Left cardiac atrium (tissue), 4 donors: ENCODE data around the gene BCAP31. TPM values are rescaled to one million over a fixed set of nuclear protein-coding genes. Genes with fewer than 3 reads are reported as not detected.
"Not testable (repeated sequence)": the region's sequence is repeated elsewhere in the genome, so short reads cannot be mapped to it uniquely, and the experiment has no call there.

Source experiments
- ATAC-seq, 2 donors: fragments of 200-7000 bp; cut with Tn5 transposase; one replicate each; pipeline ENCODE4 v1.9.1; 2020; ENCODE audit warnings: mild to moderate bottlenecking in 2 of 2, moderate library complexity in 2 of 2
- DNase-seq: peaks from one replicate; pipeline ENCODE4 v3.0.0-alpha.2; 2020
- intact Hi-C, 2 donors: fragments of 100-400 bp; cut with DNase I; formaldehyde crosslinking; loops; one replicate each; pipeline versions ENCODE4 v1.14.1 to v1.15.1; 2022 to 2023
- total RNA-seq, 2 donors: library from RNA; stranded (reverse); fragmentation: NEBNext Ultra II Directional; extraction: Animal tissue kit (Norgen Biotek cat#: 25700); gene quantifications; one replicate each; pipeline ENCODE4 v1.2.1, GENCODE V29; 2021
- donor health status: DM: no; HTN: yes; CAD: no.
- donor health status: DM: no; HTN: yes; CAD: no; lungs with severe emphysema.
- donor health status: DM: yes; HTN: yes; CAD: no.
- donor health status: Dilated cardiomyopathy.

The BCAP31 gene
- total RNA-seq, 2 donors from 2014 or later, result 123 to 159 TPM

DNA sequence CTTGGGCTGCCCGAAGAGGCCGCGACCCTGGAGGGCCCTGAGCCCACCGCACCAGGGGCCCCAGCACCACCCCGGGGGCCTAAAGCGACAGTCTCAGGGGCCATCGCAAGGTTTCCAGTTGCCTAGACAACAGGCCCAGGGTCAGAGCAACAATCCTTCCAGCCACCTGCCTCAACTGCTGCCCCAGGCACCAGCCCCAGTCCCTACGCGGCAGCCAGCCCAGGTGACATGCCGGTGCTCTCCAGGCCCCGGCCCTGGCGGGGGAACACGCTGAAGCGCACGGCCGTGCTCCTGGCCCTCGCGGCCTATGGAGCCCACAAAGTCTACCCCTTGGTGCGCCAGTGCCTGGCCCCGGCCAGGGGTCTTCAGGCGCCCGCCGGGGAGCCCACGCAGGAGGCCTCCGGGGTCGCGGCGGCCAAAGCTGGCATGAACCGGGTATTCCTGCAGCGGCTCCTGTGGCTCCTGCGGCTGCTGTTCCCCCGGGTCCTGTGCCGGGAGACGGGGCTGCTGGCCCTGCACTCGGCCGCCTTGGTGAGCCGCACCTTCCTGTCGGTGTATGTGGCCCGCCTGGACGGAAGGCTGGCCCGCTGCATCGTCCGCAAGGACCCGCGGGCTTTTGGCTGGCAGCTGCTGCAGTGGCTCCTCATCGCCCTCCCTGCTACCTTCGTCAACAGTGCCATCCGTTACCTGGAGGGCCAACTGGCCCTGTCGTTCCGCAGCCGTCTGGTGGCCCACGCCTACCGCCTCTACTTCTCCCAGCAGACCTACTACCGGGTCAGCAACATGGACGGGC, 1.0 kb upstream of the BCAP31 start:
- no peak for ATAC-seq
- DNase-seq, result no peak
- intact Hi-C loops, result no loop called here

DNA sequence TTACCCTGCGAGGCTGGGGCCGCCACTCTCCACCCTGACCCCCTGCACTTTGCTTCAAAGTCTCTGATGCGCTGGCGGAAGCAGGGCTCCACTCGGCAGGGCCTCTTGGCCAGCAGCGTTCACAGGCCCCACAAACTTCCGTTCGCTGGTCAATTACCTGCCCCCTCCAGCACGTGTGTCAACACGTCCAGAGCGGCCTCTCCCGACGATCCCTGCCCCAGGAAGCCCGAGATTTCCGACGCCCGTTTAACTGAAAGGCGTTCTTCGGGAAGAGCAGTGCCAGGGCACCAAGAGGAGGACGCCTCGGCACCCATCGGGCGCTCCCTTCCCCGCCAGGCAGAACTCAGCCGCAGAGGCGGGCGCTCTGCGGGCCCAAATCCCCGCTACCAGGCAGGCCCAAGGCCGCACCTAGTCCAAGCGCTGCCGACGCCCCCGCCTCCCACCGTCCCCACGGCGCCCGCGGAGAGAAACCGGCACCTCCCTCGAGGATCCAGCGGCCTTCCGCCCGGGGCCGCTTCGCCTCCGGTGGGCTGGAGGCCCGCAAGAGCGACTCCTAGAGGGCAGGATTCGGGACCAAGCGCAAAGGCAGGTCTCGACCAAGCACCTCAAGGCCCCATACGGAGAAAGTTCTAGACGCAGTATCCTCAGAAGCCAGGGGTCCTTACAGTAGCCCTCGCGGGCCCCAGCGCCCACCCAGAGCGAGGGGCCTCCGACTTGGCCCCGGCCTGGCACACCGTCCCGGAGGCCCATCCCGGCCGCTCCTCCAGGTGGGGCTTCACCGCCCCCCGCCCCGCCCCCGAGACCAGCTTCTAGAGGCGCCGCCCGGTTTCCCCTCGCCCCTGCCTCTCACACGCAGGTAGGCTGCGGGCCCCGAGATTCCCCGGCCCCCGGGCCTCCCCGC, 586 bp downstream of the BCAP31 start:
- intact Hi-C loops, result no loop called here
- DNase-seq, result peak; percentile 50
- peak; percentile 1 to 6 for ATAC-seq

DNA sequence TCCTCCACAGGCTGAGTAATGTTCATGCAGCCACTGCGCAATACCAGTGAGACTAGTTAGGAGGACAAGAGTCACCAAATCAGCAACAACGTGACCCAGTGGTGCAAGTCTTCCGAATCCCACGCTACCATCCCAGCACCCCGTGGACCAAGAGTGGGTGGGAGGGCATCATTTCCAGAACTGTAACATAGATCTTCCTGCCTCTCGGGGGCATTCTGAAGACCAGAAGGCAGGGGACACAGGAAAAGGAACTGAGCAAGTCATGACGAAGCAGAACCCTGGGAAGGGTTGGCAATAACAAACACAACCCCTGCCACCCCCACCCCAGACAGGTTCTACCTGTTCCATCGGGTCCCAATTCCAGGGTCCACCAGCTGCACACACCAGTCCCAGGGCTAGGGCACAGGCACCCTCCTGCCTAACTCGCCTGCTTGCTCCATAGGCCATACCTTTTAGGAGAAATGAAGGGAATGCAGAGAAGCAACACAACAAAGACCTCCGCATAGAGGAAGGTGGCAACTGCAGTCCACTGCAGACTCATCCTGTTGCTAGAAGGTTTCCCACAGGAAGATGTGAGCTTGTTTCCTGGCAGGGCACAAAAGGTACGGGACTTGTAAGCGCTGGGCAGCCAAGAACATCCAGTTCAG, 1.4 kb downstream of the BCAP31 start:
- DNase-seq, result no peak
- intact Hi-C loops, result no loop called here
- no peak for ATAC-seq

DNA sequence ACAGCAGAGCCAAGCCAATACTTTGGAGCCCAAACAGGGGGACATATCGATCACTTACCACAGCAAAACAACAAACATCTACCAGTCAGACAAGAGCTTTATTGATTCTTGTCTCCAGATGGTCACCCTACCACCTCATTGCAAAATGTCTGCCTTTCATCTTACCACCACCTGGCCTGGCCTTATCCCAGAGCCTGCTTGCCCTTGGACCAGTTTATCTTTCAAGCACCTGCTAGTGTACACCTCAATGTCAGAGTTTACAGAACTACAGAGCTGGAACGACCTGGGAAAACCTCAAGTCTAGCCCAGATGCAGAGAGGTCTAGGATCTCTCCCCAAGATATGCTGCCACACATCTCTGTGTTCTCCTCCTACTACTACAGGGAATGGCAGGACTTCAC, 4.5 kb downstream of the BCAP31 start:
- intact Hi-C loops, result no loop called here
- ATAC-seq (no peak), DNase-seq (no peak)

DNA sequence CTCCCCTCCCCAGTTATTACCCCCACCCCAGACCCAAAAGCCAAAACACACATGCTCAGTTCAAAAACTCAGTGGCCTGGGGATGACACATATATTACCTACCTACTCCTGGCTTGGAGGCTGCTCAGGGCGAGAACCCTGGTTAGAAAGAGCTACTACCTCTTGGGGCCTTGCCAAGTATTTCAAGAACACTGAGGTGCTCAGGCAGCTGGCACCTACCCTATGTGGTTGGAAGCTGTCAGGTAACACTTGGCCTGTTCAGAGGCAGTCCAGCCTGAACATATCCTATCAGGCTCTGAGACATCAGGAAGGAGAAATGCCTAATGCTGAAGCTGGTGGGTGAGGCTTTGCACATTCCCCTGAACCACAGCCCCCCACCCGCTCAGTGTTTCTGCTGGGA, 4.9 kb downstream of the BCAP31 start:
- DNase-seq (no peak), ATAC-seq (no peak)
- intact Hi-C loops, result no loop called here

DNA sequence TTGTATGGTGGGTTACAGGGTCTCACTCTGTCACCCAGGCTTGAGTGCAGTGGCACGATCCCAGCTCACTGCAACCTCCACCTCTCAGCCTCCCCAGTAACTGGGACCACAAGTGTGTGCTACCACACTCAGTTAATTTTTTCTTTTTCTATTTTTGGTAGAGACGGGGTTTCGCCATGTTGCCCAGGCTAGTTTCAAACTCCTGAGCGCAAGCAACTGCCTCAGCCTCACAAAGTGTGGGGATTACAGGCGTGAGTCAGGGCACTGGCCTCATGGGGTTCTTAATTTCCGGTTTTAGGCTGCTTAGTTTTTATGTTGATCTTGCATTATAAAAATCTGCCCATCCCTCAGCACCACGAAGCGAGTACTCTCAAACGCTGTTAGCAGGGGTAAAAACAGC, 6.7 kb downstream of the BCAP31 start:
- intact Hi-C loops, result no loop called here
- DNase-seq, result no peak
- no peak for ATAC-seq

DNA sequence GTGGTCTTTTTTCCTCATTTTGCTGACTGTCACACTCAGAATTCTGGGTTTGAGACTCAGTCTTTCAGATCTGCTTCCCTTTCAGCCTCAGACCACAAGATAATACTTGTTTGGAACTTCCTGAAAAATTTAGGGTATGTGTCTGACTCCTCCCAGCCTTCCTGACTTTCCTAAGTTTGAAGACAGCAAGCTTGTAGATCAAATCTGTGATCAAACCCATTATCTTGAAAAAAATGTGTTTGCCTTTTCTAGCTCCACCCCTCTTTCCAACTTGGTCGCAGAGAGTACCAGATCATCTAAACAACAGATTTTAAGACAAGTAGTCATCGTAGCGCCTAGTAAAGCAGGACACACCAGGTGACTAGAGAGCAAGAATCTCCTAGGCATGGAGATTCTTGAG, 9.9 kb downstream of the BCAP31 start:
- intact Hi-C loops, result no loop called here
- ATAC-seq (no peak), DNase-seq (no peak)

DNA sequence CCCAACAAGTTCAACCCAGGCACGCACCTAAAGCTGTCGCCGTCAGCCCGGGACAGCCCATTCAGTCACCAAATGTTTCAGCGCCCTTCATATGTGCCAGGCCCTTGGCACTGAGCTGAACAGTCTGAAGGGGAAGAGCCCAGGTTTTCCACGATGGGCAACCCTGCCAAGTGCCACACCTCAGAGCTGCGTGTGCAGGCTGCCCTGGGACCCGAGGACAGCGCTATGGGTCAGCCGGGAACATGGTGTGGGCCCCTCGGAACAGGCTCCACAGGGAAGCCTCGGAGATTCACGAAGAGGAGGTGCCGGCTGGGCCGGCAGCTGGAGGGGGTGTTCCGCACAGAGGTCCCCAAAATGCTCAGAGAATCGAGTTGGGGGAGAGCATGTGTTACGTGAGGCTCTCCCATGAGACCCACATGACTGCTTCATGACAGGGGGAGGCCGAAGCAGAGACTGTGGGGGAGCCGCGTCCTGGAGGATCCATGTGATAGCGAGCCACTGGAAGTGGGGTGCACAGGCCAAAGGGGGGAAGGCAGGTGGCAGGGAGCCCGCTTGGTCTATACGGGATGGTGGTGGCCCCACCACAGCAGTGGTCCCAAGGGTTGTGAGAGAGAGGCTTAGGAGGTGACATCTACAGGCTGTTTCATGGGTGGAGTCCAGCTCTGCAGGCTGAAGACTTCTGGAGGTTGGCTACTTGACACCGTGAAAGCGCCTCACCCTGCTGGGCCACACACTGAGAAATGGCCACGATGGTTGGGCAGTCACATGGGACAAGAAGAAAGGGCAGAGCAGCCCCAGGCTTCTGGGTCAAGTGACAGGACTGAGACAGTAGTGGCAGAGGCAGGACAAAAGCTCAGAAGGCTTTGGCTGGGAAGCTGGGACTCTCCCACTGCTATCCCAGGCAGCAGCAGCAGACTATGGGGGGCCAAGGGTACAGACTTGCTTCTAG, 14.2 kb downstream of the BCAP31 start:
- no peak for DNase-seq
- intact Hi-C loops, result no loop called here
- no peak for ATAC-seq

DNA sequence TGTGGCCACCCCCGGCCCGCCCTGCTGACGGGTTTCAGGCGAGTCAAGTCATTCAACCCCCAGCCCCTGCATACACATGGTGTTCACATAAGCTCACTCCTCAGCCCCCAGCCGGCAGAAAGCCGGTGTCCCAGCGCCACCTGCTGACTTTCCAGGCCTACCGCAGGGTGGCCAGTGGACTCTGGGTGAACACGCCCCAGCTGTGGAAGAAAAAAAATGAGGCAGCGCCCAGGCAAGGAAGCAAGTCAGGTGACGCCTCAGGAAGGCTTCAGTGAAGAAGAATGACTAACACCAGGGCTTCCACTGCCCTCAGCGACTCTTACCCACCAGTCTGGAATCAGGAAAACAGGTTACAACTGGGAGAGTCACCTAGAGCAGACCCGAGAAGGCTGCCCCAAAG, 15.8 kb downstream of the BCAP31 start:
- DNase-seq (peak; percentile 69), ATAC-seq (peak; percentile 78)
- intact Hi-C loops, result no loop called here

DNA sequence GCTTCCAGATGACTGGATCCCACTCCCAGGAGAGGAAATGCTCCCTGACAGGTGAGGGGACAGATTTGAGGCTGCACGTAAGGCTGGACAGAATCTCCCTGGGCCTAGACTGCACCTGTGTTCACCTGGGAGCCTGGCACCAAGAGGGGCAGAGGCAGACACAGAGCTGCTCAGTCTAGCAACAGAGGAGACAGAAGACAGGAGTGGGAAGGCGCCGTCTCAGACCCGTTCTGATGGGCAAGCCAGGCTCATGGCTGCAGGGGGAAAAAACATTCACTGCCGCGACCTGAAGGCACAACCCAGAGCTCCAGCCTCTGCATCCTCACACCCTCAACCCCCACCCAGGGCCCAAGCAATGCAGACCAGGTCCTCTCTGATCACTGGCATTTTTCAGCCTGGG, 16.8 kb downstream of the BCAP31 start:
- ATAC-seq (no peak), DNase-seq (no peak)
- intact Hi-C loops, result no loop called here

DNA sequence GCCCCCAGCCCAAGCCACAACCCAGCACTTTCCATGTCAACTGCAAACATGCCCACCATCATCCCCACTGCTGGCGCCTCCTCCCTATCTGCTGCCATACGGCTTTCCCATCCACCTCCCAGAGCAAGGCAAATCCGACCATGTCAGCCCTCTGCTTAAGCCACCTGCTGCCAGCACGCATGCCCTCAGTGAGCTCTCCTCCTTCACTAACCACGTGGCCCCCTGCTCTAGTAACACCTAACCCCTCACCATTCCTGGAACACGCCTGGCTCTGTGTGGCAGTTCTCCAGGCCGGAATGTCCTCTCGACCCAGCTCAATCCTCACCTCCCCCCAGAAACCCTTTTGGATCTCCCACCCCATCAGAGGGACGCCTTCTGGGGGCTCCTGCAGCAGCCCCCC, 17.4 kb downstream of the BCAP31 start:
- peak; percentile 18 to 19 for ATAC-seq
- no peak for DNase-seq
- intact Hi-C loops, result no loop called here

DNA sequence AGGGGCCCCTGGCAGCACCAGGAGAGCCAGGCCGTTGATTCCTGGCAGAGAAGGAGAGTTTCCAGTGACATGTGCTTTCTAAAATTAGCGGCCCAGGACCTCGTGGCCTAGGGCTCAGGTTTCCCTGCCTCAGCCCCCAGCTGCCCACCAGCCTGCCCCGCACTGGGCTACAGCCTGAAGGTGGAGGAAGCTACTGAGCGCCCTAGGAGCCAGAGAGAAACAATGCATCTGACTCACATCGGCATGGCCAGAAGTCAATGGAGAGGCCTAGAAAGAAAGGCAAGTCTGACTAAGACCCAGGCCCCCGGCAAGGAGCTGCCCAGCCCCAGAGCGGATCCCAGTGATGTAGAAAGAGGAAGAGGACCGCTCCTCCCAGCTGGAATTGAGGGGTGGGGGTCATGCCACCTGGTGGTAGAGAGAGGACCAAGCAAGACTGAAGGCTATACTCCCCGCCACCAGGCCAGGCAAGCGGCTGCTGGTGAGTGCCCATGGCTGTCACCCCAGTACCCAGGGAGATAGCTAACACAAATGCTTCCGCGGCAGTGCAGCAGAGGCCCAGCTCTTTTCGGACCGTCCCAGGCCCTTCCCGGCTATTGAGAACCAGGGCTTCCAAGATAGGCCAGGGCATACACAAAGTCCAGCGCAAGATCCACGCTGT, 18.7 kb downstream of the BCAP31 start:
- ATAC-seq, result peak in 1 of 2 donors; percentile 29
- intact Hi-C loops, DNase-seq: not testable (repeated sequence)

DNA sequence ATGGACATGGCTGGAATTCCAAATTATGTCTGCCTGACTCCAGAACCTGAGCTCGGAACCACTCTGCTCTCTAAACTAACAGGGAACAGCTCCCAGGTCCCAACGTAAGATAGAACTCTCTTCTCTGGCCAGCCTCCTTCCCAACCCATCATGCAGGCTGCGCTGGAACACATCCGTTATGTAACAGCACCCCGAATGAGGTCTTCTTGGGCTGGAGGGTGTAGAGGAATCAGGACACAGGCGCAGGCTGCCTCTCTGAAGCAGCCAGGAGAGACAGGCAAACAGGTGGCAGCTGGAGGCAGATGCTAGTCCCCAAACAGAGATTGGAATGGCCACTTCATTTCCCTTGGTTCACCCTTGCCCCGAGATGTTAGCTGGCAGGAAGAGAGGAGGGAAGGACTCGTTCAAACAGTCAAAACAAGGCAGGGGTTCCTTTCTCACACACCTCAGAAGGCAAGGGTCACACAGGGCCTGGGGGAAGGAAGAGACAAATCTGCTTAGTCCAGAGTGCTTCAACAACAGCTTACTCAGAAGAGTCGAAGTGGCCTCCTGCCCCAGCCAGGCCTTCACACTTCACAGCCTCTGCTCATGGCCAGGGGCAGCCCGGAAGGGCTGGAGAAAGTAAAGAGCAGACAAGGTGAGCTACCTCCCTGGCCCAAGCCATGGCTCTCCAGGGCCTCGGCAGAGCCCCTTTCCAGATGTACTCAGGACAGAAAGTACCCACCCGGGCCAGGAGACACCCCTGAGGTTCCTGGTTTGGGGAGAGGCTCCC, 19.4 kb downstream of the BCAP31 start:
- DNase-seq, intact Hi-C loops, ATAC-seq: not testable (repeated sequence)

DNA sequence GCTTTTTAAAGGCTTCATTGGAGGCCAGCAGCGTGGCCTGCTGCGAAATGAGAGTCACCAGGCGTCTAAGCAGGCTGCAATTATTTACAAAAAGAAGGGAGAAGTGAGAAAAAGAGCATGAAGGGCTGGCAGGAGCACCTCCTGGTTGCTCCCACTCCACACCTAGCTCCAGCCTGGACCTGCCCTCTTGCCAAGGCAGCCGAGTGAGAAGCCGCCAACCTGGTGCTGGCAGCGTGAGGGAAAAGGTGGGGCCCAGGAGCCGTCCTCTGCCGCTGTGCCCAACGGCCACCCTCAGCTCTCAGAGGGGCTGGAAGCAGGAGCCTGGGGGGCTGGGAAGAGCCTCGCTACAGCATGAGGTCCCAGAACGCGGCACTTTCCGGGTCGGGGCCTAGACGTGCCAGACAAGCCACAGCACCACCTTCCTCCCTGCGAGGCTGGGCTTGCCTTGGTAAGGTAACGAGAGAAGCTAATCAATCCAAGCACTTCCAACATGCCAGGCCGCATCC, 20.1 kb downstream of the BCAP31 start:
- no peak for DNase-seq
- ATAC-seq, result no peak
- intact Hi-C loops, result no loop called here

DNA sequence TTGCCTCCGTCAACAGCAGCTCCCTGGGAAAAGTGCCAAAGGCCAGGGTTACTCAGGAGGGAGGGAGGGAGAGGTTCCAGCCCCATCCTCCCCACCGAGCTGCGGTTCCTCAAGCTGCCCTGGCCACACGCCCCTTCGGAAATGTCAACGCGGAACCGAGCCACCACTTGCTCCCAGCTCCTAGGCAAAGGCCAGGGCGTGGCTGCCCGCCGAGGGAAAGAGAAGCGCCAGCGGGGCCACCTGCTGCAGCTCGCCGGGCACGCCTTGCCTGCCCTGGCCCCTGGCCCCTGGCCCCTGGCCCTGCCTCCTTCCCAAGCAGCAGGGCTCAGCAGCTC, 21.2 kb downstream of the BCAP31 start:
- intact Hi-C loops, result no loop called here
- peak; percentile 62 for DNase-seq
- peak in 1 of 2 donors; percentile 32 for ATAC-seq

DNA sequence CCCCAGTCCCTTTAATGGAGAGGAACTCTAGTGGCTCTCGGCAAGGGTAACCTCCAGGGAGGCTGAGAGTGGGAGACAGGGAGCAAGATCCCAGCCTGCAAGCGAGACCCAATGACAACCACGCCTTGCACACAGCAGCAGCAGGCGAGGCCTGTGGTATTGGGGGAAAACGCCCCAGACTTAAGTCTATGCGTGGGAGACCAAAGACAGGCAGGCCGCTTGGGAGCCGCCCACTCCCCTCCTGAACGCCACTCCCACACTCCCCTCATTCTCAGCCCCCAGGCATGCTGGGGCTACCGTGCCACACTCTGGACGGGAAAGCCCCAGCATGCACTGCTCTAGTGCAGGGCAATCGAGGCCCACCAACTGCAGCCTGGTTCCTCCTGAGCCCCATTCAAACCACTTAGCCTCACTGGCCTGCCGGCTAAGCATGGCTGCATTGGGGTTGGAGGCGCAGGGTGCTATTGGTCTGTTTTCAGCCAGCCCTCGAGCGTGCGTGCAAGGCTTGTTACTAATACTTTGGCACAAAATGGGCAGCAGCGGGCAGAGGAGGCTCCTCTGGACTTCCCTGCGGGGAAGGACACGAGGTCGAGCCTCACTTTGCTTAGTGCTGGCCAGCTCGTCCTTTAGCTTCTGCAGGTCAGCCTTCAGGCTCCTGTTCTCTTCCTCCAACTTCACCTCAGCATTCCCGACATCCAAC, 21.7 kb downstream of the BCAP31 start:
- DNase-seq (no peak), ATAC-seq (no peak)
- intact Hi-C loops, result no loop called here

DNA sequence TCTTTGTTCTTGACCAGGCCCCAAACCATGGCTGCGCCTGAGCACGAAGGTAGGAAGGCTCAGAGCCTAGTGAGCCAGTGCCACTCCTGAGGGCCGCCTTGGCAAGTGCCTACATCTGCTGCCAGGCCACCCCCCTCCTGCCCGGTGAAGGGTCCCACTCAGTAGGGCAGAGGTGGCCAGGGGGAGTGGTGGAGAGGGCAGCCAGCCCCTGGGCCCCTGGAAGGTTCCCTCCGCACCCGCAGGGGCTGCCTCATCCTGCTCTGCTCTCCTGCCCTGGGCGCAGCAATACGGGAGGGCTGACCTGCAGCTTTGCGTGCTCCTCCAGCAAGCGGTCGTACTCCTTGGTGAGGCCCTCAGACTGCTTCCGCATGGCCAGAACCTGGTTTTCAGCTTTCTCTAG, 22.5 kb downstream of the BCAP31 start:
- intact Hi-C loops, result no loop called here

More for the DNA sequence above, 22.5 kb downstream of the BCAP31 start:
- ATAC-seq (no peak), DNase-seq (no peak)
